Loucy (cell line): ENCODE data around the gene CDH13.

Source experiments
- EZH2phosphoT487 ChIP-seq: fragments of 200-600 bp; IDR thresholded peaks from 2 replicates; pipeline ENCODE4 v1.6.1; 2018; ENCODE audit warnings: antibody characterized with exemption, mild to moderate bottlenecking, moderate library complexity, borderline replicate concordance
- TF ChIP-seq, protein P1 (sequence below): fragments of 200-600 bp; sonication (generic); conservative IDR thresholded peaks from 2 replicates; pipeline ENCODE4 v1.5.1; 2014; ENCODE audit warnings: mild to moderate bottlenecking, antibody characterized with exemption, low read length

DNA sequence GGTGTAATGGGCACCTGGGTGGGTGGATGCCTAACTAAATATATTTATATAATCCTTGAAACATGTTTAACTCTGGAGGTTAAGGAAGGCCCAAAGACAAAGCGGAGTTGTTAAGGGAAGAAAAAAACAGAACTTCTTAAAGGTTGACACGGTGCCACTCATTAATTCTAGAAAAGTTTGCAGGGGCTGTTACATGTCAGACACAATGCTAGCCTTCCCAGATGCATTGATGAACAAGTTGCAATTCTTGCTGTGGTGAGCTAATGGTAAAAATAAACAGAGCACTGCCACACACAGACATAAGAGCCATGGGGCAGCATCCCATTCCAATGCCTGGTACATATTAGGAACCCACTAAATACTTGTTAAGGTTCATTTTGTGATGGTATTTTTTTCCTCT, 109.5 kb downstream of the CDH13 start:
- TF ChIP-seq, protein P1, sequence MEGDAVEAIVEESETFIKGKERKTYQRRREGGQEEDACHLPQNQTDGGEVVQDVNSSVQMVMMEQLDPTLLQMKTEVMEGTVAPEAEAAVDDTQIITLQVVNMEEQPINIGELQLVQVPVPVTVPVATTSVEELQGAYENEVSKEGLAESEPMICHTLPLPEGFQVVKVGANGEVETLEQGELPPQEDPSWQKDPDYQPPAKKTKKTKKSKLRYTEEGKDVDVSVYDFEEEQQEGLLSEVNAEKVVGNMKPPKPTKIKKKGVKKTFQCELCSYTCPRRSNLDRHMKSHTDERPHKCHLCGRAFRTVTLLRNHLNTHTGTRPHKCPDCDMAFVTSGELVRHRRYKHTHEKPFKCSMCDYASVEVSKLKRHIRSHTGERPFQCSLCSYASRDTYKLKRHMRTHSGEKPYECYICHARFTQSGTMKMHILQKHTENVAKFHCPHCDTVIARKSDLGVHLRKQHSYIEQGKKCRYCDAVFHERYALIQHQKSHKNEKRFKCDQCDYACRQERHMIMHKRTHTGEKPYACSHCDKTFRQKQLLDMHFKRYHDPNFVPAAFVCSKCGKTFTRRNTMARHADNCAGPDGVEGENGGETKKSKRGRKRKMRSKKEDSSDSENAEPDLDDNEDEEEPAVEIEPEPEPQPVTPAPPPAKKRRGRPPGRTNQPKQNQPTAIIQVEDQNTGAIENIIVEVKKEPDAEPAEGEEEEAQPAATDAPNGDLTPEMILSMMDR = no peak
- no peak for TF ChIP-seq EZH2phosphoT487
